Adrenal gland (tissue), 12 donors: ENCODE results near the gene PFKFB4. TPM values are rescaled to one million over a fixed set of nuclear protein-coding genes. Genes with fewer than 3 reads are reported as not detected.

ENCODE experiments used
- DNase-seq, 7 donors: peaks; one replicate each; pipeline ENCODE4 v3.0.0-alpha.2; 2019 to 2020
- H3K27ac ChIP-seq, 5 donors: fragments of 200-600 bp; sonication (generic) in 4 of 5; 1 replicate in 3 of 5; 2 replicates in 2 of 5; pipeline versions ENCODE4 v1.5.1 to v1.8.0; 2016 to 2020; ENCODE audit warnings: mild to moderate bottlenecking in 1 of 5
- H3K27me3 ChIP-seq: fragments of 200-600 bp; 2 replicates; pipeline ENCODE4 v1.8.0; 2021
- H3K36me3 ChIP-seq, 2 donors: fragments of 200-600 bp; replicated peaks in 1 of 2; 1 replicate in 1 of 2; 2 replicates in 1 of 2; pipeline versions ENCODE4 v1.5.1 to v1.8.0; 2018 to 2022
- H3K4me1 ChIP-seq, 2 donors: fragments of 200-600 bp; replicated peaks in 1 of 2; 1 replicate in 1 of 2; 2 replicates in 1 of 2; pipeline versions ENCODE4 v1.5.1 to v1.8.0; 2018 to 2021
- H3K4me3 ChIP-seq, 4 donors: fragments of 200-600 bp; sonication (generic) in 3 of 4; one replicate each; pipeline ENCODE4 v1.5.1; 2016 to 2018
- H3K9me3 ChIP-seq, 3 donors: fragments of 200-600 bp; sonication (generic) in 1 of 3; replicated peaks in 1 of 3; 1 replicate in 2 of 3; 2 replicates in 1 of 3; pipeline versions ENCODE4 v1.5.1 to v1.8.0; 2016 to 2021
- POLR2A ChIP-seq, 2 donors: fragments of 450-650 bp; IDR thresholded peaks; one replicate each; pipeline ENCODE4 v1.6.1; 2017; ENCODE audit warnings: antibody characterized with exemption in 2 of 2, mild to moderate bottlenecking in 2 of 2, moderate library complexity in 1 of 2
- WGBS, 4 donors: extraction: QIAGEN DNeasy Blood & Tissue Kit in 2 of 4; methylation state at CpG; one replicate each; pipeline versions ENCODE4 v1.1.5 to v1.1.7; 2013 to 2017; 5-methylcytosine and 5-hydroxymethylcytosine counted together
- intact Hi-C, 2 donors: fragments of 100-400 bp; cut with DNase I; formaldehyde crosslinking; loops; one replicate each; pipeline versions ENCODE4 v1.14.1 to v1.15.0; 2022 to 2023
- polyA plus RNA-seq, 3 donors: library from polyadenylated mRNA; stranded (reverse); fragments of 200-250 nt in 2 of 3; fragments of 350-450 nt in 1 of 3; fragmentation: Illumina TruSeq in 1 of 3; extraction: RNeasy Lipid Tissue Mini Kit (QIAGEN cat#74804) in 1 of 3; gene quantifications; one replicate each; pipeline ENCODE4 v1.2.3, GENCODE V29; 2013 to 2014
- total RNA-seq, 9 donors: library from RNA; depleted of rRNA in 4 of 9; stranded (reverse); fragments of >200 nt in 4 of 9; fragments of 120-200 nt in 1 of 9; fragmentation: NEBNext Ultra II Directional in 1 of 9; extraction: Animal tissue kit (Norgen Biotek cat#: 25700) in 1 of 9; gene quantifications; one replicate each; pipeline versions ENCODE4 v1.1.0 to v1.2.4, GENCODE V29; 2013 to 2023
- TF ChIP-seq, protein P1 (sequence below), 6 experiments: fragments of 450-650 bp in 4 of 6; fragments of 200-600 bp in 2 of 6; sonication (generic) in 1 of 6; IDR thresholded peaks; 1 replicate in 5 of 6; 2 replicates in 1 of 6; pipeline versions ENCODE4 v1.5.1 to v1.8.0; 2016 to 2021; ENCODE audit warnings: antibody characterized with exemption in 6 of 6, mild to moderate bottlenecking in 2 of 6, moderate library complexity in 1 of 6
- donor health status: healthy with polysubstance abuse.
- donor health status: Bipolar disorder and iron deficiency.
- donor health status: DM: yes; HTN: yes; CAD: no.
- donor health status: DM: no; HTN: no; CAD: no.
- donor health status: DM: no; HTN: no; CAD: no.
- donor health status: DM: yes; HTN: yes; CAD: no.

The PFKFB4 gene
- total and polyA plus RNA-seq, 12 donors, result 1.8 to 12.9 (median 4.5) TPM

DNA sequence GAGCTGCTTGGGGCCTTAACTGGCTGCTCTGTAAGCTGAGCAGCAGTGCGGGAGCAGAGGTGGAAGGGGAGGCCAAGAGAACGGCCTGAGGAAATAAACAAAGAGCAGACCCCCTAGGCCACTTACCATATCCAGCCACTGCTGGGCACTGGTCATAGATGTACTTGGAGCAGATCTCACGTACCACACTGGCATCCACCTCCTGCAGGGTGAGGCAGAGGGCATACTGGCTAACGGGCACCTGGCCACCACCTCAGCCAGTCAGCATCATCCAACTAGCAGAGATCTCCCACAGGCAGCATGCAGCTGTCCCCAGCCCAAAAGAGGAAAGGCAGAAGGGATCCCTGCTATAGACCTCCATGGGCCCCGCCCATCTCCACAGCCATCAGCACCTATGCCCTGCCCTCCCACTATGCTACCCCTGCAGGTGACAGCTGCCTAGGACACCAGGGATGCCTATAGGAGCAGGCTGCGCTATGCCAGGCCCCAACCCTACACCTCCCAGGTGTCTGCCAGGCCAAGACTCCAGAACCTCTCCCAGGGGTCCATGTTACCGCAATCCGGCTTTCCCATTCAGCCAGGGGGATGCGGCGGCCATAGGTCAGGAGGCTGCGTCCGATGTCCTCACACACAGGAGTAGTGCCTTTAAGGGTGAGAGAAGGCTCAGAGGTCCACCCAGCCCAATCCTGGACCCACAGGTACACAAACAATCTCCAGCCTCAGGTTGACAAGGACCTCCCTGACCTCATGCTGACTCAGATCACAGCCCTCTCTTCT, 43.1 kb upstream of the PFKFB4 start:
- no peak for DNase-seq
- 89 to 95% (median 94%) methylated on average over 7 to 12 of the region's 12 CpGs for WGBS, 4 donors
- Histone ChIP-seq H3K4me3 (no peak overlapping the region), H3K27me3 (no peaks in the 10 kb centered on the region), H3K9me3 (no peaks in the 10 kb centered on the region), H3K27ac (peak overlapping the region in 2 of 5 donors; percentile 59 to 77), H3K36me3 (peaks cover 0 to 65% of the 10 kb centered on the region in 2 donors), H3K4me1 (peaks cover 8 to 16% of the 10 kb centered on the region in 2 donors)
- intact Hi-C loops, result no loop called here
- TF ChIP-seq, protein P1, sequence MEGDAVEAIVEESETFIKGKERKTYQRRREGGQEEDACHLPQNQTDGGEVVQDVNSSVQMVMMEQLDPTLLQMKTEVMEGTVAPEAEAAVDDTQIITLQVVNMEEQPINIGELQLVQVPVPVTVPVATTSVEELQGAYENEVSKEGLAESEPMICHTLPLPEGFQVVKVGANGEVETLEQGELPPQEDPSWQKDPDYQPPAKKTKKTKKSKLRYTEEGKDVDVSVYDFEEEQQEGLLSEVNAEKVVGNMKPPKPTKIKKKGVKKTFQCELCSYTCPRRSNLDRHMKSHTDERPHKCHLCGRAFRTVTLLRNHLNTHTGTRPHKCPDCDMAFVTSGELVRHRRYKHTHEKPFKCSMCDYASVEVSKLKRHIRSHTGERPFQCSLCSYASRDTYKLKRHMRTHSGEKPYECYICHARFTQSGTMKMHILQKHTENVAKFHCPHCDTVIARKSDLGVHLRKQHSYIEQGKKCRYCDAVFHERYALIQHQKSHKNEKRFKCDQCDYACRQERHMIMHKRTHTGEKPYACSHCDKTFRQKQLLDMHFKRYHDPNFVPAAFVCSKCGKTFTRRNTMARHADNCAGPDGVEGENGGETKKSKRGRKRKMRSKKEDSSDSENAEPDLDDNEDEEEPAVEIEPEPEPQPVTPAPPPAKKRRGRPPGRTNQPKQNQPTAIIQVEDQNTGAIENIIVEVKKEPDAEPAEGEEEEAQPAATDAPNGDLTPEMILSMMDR (IDR thresholded peaks at IDR 0.05), result no peak
- no peak for TF ChIP-seq POLR2A (IDR thresholded peaks at IDR 0.05)

GRCh38 chr3:48599077-48599501, 42.5 kb upstream of the PFKFB4 start:
- TF ChIP-seq, protein P1 (IDR thresholded peaks at IDR 0.05), result no peak
- no peak for TF ChIP-seq POLR2A (IDR thresholded peaks at IDR 0.05)
- DNase-seq, result no peak
- Histone ChIP-seq H3K9me3 (no peaks in the 10 kb centered on the region), H3K36me3 (peaks cover 0 to 59% of the 10 kb centered on the region in 2 donors), H3K4me3 (no peak overlapping the region), H3K27me3 (no peaks in the 10 kb centered on the region), H3K27ac (peak overlapping the region in 2 of 5 donors; percentile 59 to 77), H3K4me1 (peaks cover 8 to 17% of the 10 kb centered on the region in 2 donors)
- WGBS, 4 donors, result 75 to 88% (median 84%) methylated on average over 6 to 11 of the region's 11 CpGs
- intact Hi-C loops, result no loop called here

DNA sequence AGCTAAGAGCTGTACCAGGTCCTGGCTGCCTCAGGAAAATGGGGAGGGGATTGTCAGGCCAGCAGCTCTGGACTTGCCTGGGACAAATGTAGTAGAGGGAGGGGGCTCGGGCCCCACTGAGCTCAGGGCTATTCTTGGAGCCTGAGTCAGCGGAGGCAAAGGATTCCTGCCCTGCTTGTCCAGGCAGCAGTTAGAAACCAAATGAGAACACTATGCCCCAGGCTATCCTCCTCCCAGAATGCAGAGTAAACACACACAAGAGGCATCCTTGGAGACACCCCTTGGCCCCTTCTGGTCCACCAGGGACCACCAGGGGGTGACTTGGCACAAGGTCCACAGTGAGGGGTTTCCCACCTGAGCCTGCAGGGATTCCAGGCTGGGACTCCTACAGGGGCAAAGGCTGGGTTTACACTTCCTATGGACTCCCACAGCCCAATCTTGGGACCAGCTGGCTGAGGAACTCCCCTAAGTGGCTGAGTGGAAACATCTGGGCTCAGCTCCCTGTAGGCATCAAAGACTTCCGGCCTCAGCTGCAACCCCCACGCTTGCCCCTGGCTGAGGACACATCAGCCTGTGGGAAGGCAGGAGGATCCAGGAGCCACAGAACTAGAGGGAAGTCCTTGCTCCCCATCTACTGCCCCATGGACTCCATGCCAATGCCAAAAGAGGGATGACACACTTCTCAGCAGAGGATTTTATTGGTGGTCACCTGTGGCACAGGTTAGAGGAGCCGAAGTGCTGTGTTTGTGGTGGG, 41.9 kb upstream of the PFKFB4 start:
- no peak for TF ChIP-seq POLR2A (IDR thresholded peaks at IDR 0.05)
- TF ChIP-seq, protein P1 (IDR thresholded peaks at IDR 0.05), result no peak
- intact Hi-C loops, result no loop called here

DNA sequence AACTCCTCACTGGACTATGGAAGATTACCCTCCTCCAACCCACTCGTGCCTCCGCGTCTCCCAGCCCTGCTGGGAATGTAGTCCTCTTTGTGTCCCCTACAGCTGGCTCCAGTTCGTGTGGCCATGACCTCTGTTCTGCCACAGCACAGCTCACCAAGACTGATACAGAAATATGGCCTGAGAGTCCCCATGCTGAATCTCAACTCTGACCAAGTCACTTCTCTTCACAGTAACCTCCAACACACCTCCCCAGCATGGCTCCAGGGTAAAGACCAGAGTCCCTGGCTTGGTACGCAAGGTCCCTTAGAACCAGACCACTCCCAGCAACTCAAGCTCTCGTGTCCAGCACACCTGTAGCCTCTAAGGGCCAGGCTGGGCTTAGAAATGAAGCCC, 40.8 kb upstream of the PFKFB4 start:
- H3K4me3 ChIP-seq, result no peak overlapping the region
- H3K27ac ChIP-seq, result peak overlapping the region in 2 of 5 donors; percentile 59 to 77
- WGBS, 4 donors, result 73 to 77% (median 75%) methylated on average over 6 of the region's 6 CpGs
- H3K4me1 ChIP-seq, result peaks cover 8 to 12% of the 10 kb centered on the region in 2 donors
- DNase-seq, result no peak
- H3K36me3 ChIP-seq, result peaks cover 0 to 42% of the 10 kb centered on the region in 2 donors
- no peaks in the 10 kb centered on the region for H3K9me3 ChIP-seq
- TF ChIP-seq, protein P1 (IDR thresholded peaks at IDR 0.05), result no peak
- TF ChIP-seq POLR2A (IDR thresholded peaks at IDR 0.05), result no peak
- intact Hi-C loops, result no loop called here
- no peaks in the 10 kb centered on the region for H3K27me3 ChIP-seq

More for the DNA sequence above, 41.9 kb upstream of the PFKFB4 start:
- H3K27ac ChIP-seq, result peak overlapping the region in 2 of 5 donors; percentile 59 to 77
- H3K36me3 ChIP-seq, result peaks cover 0 to 53% of the 10 kb centered on the region in 2 donors
- peaks cover 8 to 17% of the 10 kb centered on the region in 2 donors for H3K4me1 ChIP-seq
- peak in 2 of 7 donors; percentile 37 to 40 for DNase-seq
- no peaks in the 10 kb centered on the region for H3K9me3 ChIP-seq
- H3K27me3 ChIP-seq, result no peaks in the 10 kb centered on the region
- no peak overlapping the region for H3K4me3 ChIP-seq
- 49 to 60% (median 55%) methylated on average over 3 to 5 of the region's 5 CpGs for WGBS, 4 donors
